ENCODE measurements around the gene MAGEC1.

- TF ChIP-seq ELK1 (IDR thresholded peaks at IDR 0.05; ENCODE audit: borderline replicate concordance, low read depth, low read length) (no peak), SMC3 (IDR thresholded peaks at IDR 0.05; ENCODE audit: low read depth, low read length) (no peak), MXI1 (IDR thresholded peaks at IDR 0.05; ENCODE audit: borderline replicate concordance, low read depth, low read length) (no peak), NFE2L2 (IDR thresholded peaks at IDR 0.05; ENCODE audit: low read depth, low read length) (no peak)
Measured at GRCh38 chrX:141902366-141902765, 1.3 kb upstream of the MAGEC1 start.

All from IMR-90 (cell line).